Endodermal cell (in vitro differentiated cells): Measurements from ENCODE around the gene TSPAN15. TPM values are rescaled to one million over a fixed set of nuclear protein-coding genes. Genes with fewer than 3 reads are reported as not detected.
"Not testable (repeated sequence)": the region's sequence is repeated elsewhere in the genome, so short reads cannot be mapped to it uniquely, and the experiment has no call there.

ENCODE experiments used
- DNase-seq: peaks from one replicate; pipeline ENCODE4 v3.0.0-alpha.2; 2017
- H3K27ac ChIP-seq: 2 replicates; pipeline ENCODE4 v1.5.1; 2013; ENCODE audit warnings: mild to moderate bottlenecking, low read depth, low read length, moderate library complexity
- H3K27me3 ChIP-seq: 2 replicates; pipeline ENCODE4 v1.6.1; 2013; ENCODE audit warnings: mild to moderate bottlenecking, low read length, moderate library complexity; ENCODE audit not compliant: insufficient read depth, control insufficient read depth, poor library complexity, severe bottlenecking
- H3K36me3 ChIP-seq: 2 replicates; pipeline ENCODE4 v1.7.0; 2013; ENCODE audit warnings: mild to moderate bottlenecking, low read length, moderate library complexity; ENCODE audit not compliant: control insufficient read depth, insufficient read depth
- H3K4me1 ChIP-seq: one replicate; pipeline ENCODE4 v1.7.0; 2013; ENCODE audit warnings: low read length; ENCODE audit not compliant: control insufficient read depth, insufficient read depth
- H3K4me3 ChIP-seq: 2 replicates; pipeline ENCODE4 v1.5.1; 2013; ENCODE audit warnings: mild to moderate bottlenecking, low read length, moderate library complexity
- H3K9ac ChIP-seq: 2 replicates; pipeline ENCODE4 v1.6.1; 2013; ENCODE audit warnings: mild to moderate bottlenecking, low read length, moderate library complexity; ENCODE audit not compliant: poor library complexity, severe bottlenecking; ENCODE audit errors: extremely low read depth
- H3K9me3 ChIP-seq: 2 replicates; pipeline ENCODE4 v1.6.1; 2013; ENCODE audit warnings: mild to moderate bottlenecking, low read length, moderate library complexity; ENCODE audit not compliant: control insufficient read depth
- H3K27ac Mint-ChIP-seq: 2 replicates; pipeline ENCODE4 v1.8.0; 2020; ENCODE audit warnings: mixed read lengths
- H3K27me3 Mint-ChIP-seq: 2 replicates; pipeline ENCODE4 v1.8.0; 2021; ENCODE audit warnings: mild to moderate bottlenecking, mixed read lengths; ENCODE audit not compliant: insufficient read depth
- H3K36me3 Mint-ChIP-seq: 2 replicates; pipeline ENCODE4 v1.8.0; 2020; ENCODE audit warnings: low read depth, mixed read lengths
- H3K4me1 Mint-ChIP-seq: 2 replicates; pipeline ENCODE4 v1.8.0; 2020; ENCODE audit warnings: mixed read lengths
- H3K4me3 Mint-ChIP-seq: 2 replicates; pipeline ENCODE4 v1.8.0; 2020; ENCODE audit warnings: mild to moderate bottlenecking, moderate library complexity, mixed read lengths
- H3K9me3 Mint-ChIP-seq: 2 replicates; pipeline ENCODE4 v1.8.0; 2020; ENCODE audit warnings: mild to moderate bottlenecking, mixed read lengths
- whole genome bisulfite sequencing, 2 experiments: methylation state at CpG; one replicate each; pipeline versions ENCODE4 v1.1.5 to v1.1.7; 2013; ENCODE audit warnings: missing lambda C conversion rate in 2 of 2, mixed read lengths in 1 of 2; ENCODE audit not compliant: insufficient coverage in 1 of 2, insufficient read length in 1 of 2; 5-methylcytosine and 5-hydroxymethylcytosine counted together
- total RNA-seq, 2 donors: library from RNA; stranded (reverse); fragmentation: NEBNext Ultra II Directional in 1 of 2; extraction: Animal tissue kit (Norgen Biotek cat#: 25700) in 1 of 2; gene quantifications; 2 replicates in 1 of 2; 3 replicates in 1 of 2; pipeline ENCODE4 v1.2.1, GENCODE V29; 2021
- TF ChIP-seq, protein P1 (sequence below): fragments of 200-600 bp; sonication (generic); conservative IDR thresholded peaks from 2 replicates; pipeline ENCODE4 v1.5.0; 2021; ENCODE audit warnings: antibody characterized with exemption, mild to moderate bottlenecking

The TSPAN15 gene
- total RNA-seq, 2 donors from 2014 or later: 10.1 to 15.8 TPM

DNA sequence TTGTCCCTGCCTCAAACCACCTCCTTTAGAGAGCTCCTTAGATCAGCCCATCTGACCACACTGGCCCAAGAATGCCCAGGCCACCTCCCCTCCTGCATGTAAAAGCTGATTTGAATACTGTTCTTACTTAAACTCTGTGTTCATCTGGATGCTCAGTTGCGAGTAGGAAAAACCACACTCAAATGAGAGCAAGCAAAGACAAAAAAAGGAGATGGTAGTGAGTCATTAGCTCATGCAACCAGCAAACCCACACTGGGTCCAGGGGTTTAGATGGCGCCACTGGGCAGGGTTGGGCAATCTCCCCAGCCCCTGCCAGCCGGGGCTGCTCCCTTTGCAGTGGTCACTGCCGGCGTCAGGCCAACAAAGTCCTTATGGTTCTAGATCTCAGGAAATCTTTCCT is 32.7 kb downstream of the TSPAN15 start:
- peaks cover 18% of the 10 kb centered on the region for H3K36me3 Mint-ChIP-seq
- peaks cover 12% of the 10 kb centered on the region for H3K9me3 ChIP-seq
- peaks cover 20% of the 10 kb centered on the region for H3K9me3 Mint-ChIP-seq
- H3K27ac ChIP-seq: no peak overlapping the region
- H3K4me3 Mint-ChIP-seq: no peak overlapping the region
- no peaks in the 10 kb centered on the region for H3K4me1 Mint-ChIP-seq
- H3K27me3 Mint-ChIP-seq: peaks cover 1% of the 10 kb centered on the region
- 87 to 93% methylated on average over 3 to 5 of the region's 5 CpGs for WGBS, 2 experiments
- TF ChIP-seq, protein P1, sequence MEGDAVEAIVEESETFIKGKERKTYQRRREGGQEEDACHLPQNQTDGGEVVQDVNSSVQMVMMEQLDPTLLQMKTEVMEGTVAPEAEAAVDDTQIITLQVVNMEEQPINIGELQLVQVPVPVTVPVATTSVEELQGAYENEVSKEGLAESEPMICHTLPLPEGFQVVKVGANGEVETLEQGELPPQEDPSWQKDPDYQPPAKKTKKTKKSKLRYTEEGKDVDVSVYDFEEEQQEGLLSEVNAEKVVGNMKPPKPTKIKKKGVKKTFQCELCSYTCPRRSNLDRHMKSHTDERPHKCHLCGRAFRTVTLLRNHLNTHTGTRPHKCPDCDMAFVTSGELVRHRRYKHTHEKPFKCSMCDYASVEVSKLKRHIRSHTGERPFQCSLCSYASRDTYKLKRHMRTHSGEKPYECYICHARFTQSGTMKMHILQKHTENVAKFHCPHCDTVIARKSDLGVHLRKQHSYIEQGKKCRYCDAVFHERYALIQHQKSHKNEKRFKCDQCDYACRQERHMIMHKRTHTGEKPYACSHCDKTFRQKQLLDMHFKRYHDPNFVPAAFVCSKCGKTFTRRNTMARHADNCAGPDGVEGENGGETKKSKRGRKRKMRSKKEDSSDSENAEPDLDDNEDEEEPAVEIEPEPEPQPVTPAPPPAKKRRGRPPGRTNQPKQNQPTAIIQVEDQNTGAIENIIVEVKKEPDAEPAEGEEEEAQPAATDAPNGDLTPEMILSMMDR: no peak
- no peaks in the 10 kb centered on the region for H3K27me3 ChIP-seq
- H3K27ac Mint-ChIP-seq: no peak overlapping the region
- no peaks in the 10 kb centered on the region for H3K4me1 ChIP-seq
- H3K4me3 ChIP-seq: no peak overlapping the region
- H3K36me3 ChIP-seq: no peaks in the 10 kb centered on the region
- no peak for DNase-seq
- no peak overlapping the region for H3K9ac ChIP-seq

DNA sequence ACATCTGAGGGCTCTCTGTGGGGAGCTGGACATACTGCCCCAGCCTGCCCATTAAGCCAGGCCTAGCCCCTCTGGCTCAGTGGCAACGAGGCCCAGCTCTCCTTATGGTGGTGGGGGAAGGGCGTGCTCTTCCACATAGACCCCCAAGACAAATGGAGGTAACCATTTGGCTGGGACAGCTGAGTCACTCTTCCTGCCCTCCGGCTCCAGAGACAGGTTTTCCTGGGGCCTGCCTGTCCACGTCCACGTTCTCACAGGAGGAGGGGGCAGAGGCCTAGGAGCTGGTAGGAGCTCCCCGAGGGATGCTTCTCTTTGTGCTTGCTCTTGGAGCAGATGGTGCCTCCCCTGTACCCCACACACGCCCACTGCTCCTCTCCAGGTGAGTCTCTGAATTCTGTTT is 33.5 kb downstream of the TSPAN15 start:
- peaks cover 1% of the 10 kb centered on the region for H3K27me3 Mint-ChIP-seq
- 93 to 95% methylated on average over 4 to 7 of the region's 7 CpGs for WGBS, 2 experiments
- Histone ChIP-seq H3K9ac (no peak overlapping the region), H3K36me3 (no peaks in the 10 kb centered on the region), H3K27ac (no peak overlapping the region), H3K4me3 (no peak overlapping the region), H3K27me3 (no peaks in the 10 kb centered on the region), H3K9me3 (peaks cover 12% of the 10 kb centered on the region), H3K4me1 (no peaks in the 10 kb centered on the region)
- no peak for DNase-seq
- no peak overlapping the region for H3K4me3 Mint-ChIP-seq
- H3K9me3 Mint-ChIP-seq: peaks cover 28% of the 10 kb centered on the region
- peaks cover 20% of the 10 kb centered on the region for H3K36me3 Mint-ChIP-seq
- H3K4me1 Mint-ChIP-seq: no peaks in the 10 kb centered on the region
- TF ChIP-seq, protein P1: no peak
- no peak overlapping the region for H3K27ac Mint-ChIP-seq

DNA sequence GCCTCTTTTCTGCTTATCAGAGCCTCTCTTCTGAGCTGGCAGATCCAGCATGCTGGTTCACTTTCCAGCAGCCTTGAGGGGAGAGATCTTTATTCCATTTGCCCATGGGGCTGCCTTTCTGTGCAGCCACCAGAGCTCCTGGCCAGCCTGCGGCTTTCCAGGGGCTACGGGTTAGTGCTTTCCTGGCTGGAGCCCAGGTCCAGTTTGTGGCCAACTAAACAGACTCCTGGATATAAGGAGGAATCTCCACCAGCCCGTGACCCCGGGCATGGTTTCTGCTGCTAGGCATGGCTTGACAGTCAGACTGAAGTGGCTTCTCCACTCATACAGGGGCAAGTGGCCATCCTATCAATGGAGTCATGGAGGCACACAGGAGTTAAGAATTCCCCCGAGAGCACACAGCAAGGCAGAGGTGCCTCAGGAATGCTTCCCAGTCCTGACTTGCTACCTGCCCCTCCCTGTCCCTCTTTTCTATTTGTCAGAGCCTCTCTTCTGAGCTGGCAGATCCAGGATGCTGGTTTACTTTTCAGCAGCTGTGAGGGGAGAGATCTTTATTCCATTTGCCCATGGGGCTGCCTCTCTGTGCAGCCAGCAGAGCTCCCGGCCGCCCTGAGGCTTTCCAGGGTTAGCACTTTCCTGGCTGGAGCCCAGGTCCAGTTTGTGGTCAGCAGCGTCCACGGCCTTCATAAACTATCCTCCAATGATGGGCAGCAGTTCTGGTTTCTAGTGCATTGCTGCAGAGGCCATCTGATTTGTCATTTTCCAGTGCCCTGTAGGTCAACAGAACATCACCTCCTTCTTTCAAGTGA is 35.9 kb downstream of the TSPAN15 start:
- Mint-ChIP-seq H3K4me3 (no peak overlapping the region), H3K27ac (no peak overlapping the region), H3K4me1 (no peaks in the 10 kb centered on the region), H3K9me3 (peaks cover 41% of the 10 kb centered on the region), H3K27me3 (peaks cover 1% of the 10 kb centered on the region), H3K36me3 (peaks cover 20% of the 10 kb centered on the region)
- peaks cover 12% of the 10 kb centered on the region for H3K9me3 ChIP-seq
- no peaks in the 10 kb centered on the region for H3K4me1 ChIP-seq
- 89 to 91% methylated on average over 7 to 9 of the region's 9 CpGs for WGBS, 2 experiments
- H3K27ac ChIP-seq: no peak overlapping the region
- no peak overlapping the region for H3K4me3 ChIP-seq
- DNase-seq: no peak
- no peaks in the 10 kb centered on the region for H3K27me3 ChIP-seq
- H3K9ac ChIP-seq: no peak overlapping the region
- H3K36me3 ChIP-seq: no peaks in the 10 kb centered on the region
- TF ChIP-seq, protein P1: no peak

DNA sequence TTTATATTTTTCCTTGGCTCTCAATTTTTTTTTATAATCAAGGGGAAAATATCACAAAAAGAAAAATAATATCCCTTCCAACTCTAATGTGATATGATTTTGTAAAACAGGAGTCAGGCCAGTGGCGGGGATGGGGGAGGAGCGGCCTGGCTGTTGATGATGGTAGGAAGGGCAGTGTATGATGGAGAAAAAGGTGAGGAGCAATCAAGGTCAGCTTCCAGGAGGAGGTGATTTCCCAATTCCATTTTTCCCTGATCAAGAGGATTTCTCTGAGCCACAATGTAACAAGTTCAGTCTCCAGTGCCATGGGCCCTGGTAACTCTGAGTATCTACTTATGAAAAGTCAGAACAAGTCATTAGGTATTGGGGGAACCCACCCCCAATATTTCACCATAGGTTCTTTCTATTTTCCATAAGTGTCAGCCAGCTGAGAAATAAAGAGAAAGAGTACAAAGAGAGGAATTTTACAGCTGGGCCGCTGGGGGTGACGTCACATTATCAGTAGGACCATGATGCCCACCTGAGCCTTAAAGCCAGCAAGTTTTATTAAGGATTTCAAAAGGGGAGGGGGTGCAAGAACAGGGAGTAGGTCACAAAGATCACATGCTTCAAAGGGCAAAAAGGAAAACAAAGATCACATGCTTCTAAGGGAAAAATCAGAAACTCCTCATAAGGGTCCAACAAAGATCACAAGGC is 37.0 kb downstream of the TSPAN15 start:
- Mint-ChIP-seq H3K36me3 (peaks cover 20% of the 10 kb centered on the region), H3K9me3 (peaks cover 41% of the 10 kb centered on the region)

DNA sequence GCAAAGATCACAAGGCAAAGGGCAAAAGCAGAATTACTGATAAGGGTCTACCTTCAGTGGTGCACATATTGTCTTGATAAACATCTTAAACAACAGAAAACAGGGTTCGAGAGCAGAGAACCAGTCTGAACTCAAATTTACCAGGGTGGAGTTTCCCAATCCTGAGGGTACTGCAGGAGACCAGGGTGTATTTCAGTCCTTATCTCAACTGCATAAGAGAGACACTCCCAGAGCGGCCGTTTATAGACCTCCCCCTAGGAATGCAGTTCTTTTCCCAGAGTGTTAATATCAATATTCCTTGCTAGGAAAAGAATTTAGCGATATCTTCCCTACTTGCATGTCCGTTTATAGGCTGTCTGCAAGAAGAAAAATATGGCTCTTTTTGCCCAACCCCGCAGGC is 37.6 kb downstream of the TSPAN15 start:
- H3K4me3 Mint-ChIP-seq: not testable (repeated sequence)

More for the DNA sequence above, 37.0 kb downstream of the TSPAN15 start:
- H3K27ac Mint-ChIP-seq, H3K27ac ChIP-seq, H3K9ac ChIP-seq, DNase-seq, H3K4me1 ChIP-seq, H3K36me3 ChIP-seq, H3K27me3 ChIP-seq, H3K4me1 Mint-ChIP-seq, H3K4me3 ChIP-seq, H3K4me3 Mint-ChIP-seq, H3K27me3 Mint-ChIP-seq: not testable (repeated sequence)
- peaks cover 12% of the 10 kb centered on the region for H3K9me3 ChIP-seq
- WGBS, 2 experiments: 80% methylated on average over 3 of the region's 4 CpGs; no CpG with 5 or more reads in 1 of the 2 experiments

More for the DNA sequence above, 37.6 kb downstream of the TSPAN15 start:
- H3K4me3 ChIP-seq, H3K4me1 Mint-ChIP-seq, H3K4me1 ChIP-seq, H3K9ac ChIP-seq, H3K36me3 ChIP-seq, H3K27ac ChIP-seq, H3K27me3 ChIP-seq, H3K27ac Mint-ChIP-seq, H3K27me3 Mint-ChIP-seq, DNase-seq: not testable (repeated sequence)
- Mint-ChIP-seq H3K36me3 (peaks cover 20% of the 10 kb centered on the region), H3K9me3 (peaks cover 41% of the 10 kb centered on the region)
- H3K9me3 ChIP-seq: peaks cover 12% of the 10 kb centered on the region
- WGBS, 2 experiments: 70 to 71% methylated on average over 5 to 6 of the region's 6 CpGs
